HEK293 (cell line): Measurements from ENCODE around the gene HES1.
A peak's percentile ranks its signal among the peaks of the same experiment; 100 is the strongest.

Experiments
- CTCF ChIA-PET: fragments of 350-600 bp; formaldehyde crosslinking; extraction: SDS; loops from one replicate; lab custom pipeline; 2021; ENCODE audit warnings: antibody characterized with exemption; lab: Yijun Ruan, JAX
- POLR2A ChIA-PET: fragments of 300-600 bp; formaldehyde crosslinking; extraction: SDS; loops from one replicate; lab custom pipeline; 2020; ENCODE audit warnings: antibody characterized with exemption, inconsistent platforms; lab: Yijun Ruan, JAX
- H3K27ac ChIP-seq: fragments of 200-500 bp; sonication (Bioruptor generic); 2 replicates; pipeline ENCODE4 v1.5.1; 2014; ENCODE audit warnings: low read depth, low read length, control low read depth, inconsistent platforms; ENCODE audit errors: extremely low read depth
- H3K36me3 ChIP-seq, 2 experiments: fragments of 200-500 bp in 1 of 2; sonication (Bioruptor generic) in 1 of 2; 1 replicate in 1 of 2; 2 replicates in 1 of 2; pipeline ENCODE4 v1.5.1; 2014 to 2017; ENCODE audit warnings: inconsistent platforms in 2 of 2, low read length in 2 of 2; ENCODE audit not compliant: control insufficient read depth in 2 of 2, insufficient read depth in 1 of 2
- H3K4me1 ChIP-seq: fragments of 200-500 bp; sonication (Bioruptor generic); 2 replicates; pipeline ENCODE4 v1.5.1; 2014; ENCODE audit warnings: mild to moderate bottlenecking, low read length, inconsistent platforms; ENCODE audit not compliant: control insufficient read depth, insufficient read depth
- H3K4me3 ChIP-seq: 2 replicates; pipeline ENCODE4 v1.5.1; 2011; ENCODE audit warnings: low read depth, mild to moderate bottlenecking, control low read depth, low read length, moderate library complexity
- H3K9me3 ChIP-seq: fragments of 200-500 bp; sonication (Bioruptor generic); 2 replicates; pipeline ENCODE4 v1.5.1; 2014; ENCODE audit warnings: low read depth, low read length, inconsistent platforms; ENCODE audit not compliant: control insufficient read depth, insufficient read depth
- BCL11A ChIP-seq: fragments of 450-650 bp; formaldehyde crosslinking; IDR thresholded peaks from 2 replicates; pipeline ENCODE4 v1.5.1; 2016; ENCODE audit warnings: low read depth, missing biosample characterization, missing genetic modification characterization
- GFI1B ChIP-seq: fragments of 450-650 bp; formaldehyde crosslinking; IDR thresholded peaks from 2 replicates; pipeline ENCODE4 v1.5.1; 2016; ENCODE audit warnings: missing biosample characterization, missing genetic modification characterization
- GLI4 ChIP-seq: fragments of 450-650 bp; formaldehyde crosslinking; IDR thresholded peaks from 2 replicates; pipeline ENCODE4 v1.5.1; 2016; ENCODE audit warnings: missing biosample characterization, missing genetic modification characterization
- KLF10 ChIP-seq: fragments of 450-650 bp; IDR thresholded peaks from 2 replicates; pipeline ENCODE4 v1.5.1; 2018; ENCODE audit warnings: missing biosample characterization, mild to moderate bottlenecking, missing genetic modification characterization
- KLF17 ChIP-seq: fragments of 450-650 bp; formaldehyde crosslinking; IDR thresholded peaks from 2 replicates; pipeline ENCODE4 v1.5.1; 2016; ENCODE audit warnings: missing biosample characterization, missing genetic modification characterization
- MZF1 ChIP-seq: fragments of 450-650 bp; formaldehyde crosslinking; IDR thresholded peaks from 2 replicates; pipeline ENCODE4 v1.5.1; 2017; ENCODE audit warnings: missing biosample characterization, missing genetic modification characterization, borderline replicate concordance
- PRDM1 ChIP-seq: fragments of 450-650 bp; formaldehyde crosslinking; IDR thresholded peaks from 2 replicates; pipeline ENCODE4; 2016; ENCODE audit warnings: missing biosample characterization, missing genetic modification characterization
- SCRT1 ChIP-seq: fragments of 450-650 bp; formaldehyde crosslinking; IDR thresholded peaks from 2 replicates; pipeline ENCODE4 v1.5.1; 2016; ENCODE audit warnings: missing biosample characterization, missing genetic modification characterization, borderline replicate concordance
- TCF7L2 ChIP-seq: IDR thresholded peaks from 2 replicates; pipeline ENCODE4 v1.6.1; 2011; ENCODE audit warnings: low read depth, mild to moderate bottlenecking, inconsistent platforms, low read length, moderate library complexity, borderline replicate concordance
- ZBTB6 ChIP-seq: fragments of 450-650 bp; formaldehyde crosslinking; IDR thresholded peaks from 2 replicates; pipeline ENCODE4 v1.5.1; 2017; ENCODE audit warnings: missing biosample characterization, missing genetic modification characterization
- ZBTB8A ChIP-seq: fragments of 450-650 bp; formaldehyde crosslinking; IDR thresholded peaks from 2 replicates; pipeline ENCODE4 v1.5.1; 2016; ENCODE audit warnings: missing biosample characterization, missing genetic modification characterization
- ZFP37 ChIP-seq: fragments of 450-650 bp; formaldehyde crosslinking; IDR thresholded peaks from 2 replicates; pipeline ENCODE4 v1.5.1; 2016; ENCODE audit warnings: missing biosample characterization, missing genetic modification characterization
- ZNF488 ChIP-seq: fragments of 450-650 bp; formaldehyde crosslinking; IDR thresholded peaks from 2 replicates; pipeline ENCODE4 v1.5.1; 2016; ENCODE audit warnings: missing biosample characterization, missing genetic modification characterization
- ZNF514 ChIP-seq: fragments of 450-650 bp; formaldehyde crosslinking; IDR thresholded peaks from 2 replicates; pipeline ENCODE4 v1.5.1; 2016; ENCODE audit warnings: missing biosample characterization, missing genetic modification characterization
- ZNF521 ChIP-seq: fragments of 450-650 bp; formaldehyde crosslinking; IDR thresholded peaks from 2 replicates; pipeline ENCODE4 v1.5.1; 2017; ENCODE audit warnings: missing biosample characterization, mild to moderate bottlenecking, missing genetic modification characterization
- ZNF529 ChIP-seq: fragments of 450-650 bp; formaldehyde crosslinking; IDR thresholded peaks from 2 replicates; pipeline ENCODE4 v1.5.1; 2017; ENCODE audit warnings: missing genetic modification characterization, missing biosample characterization; ENCODE audit not compliant: insufficient replicate concordance
- ZNF585B ChIP-seq: fragments of 450-650 bp; formaldehyde crosslinking; IDR thresholded peaks from 2 replicates; pipeline ENCODE4 v1.5.1; 2016; ENCODE audit warnings: missing biosample characterization, missing genetic modification characterization
- ZNF621 ChIP-seq: fragments of 450-650 bp; formaldehyde crosslinking; IDR thresholded peaks from 2 replicates; pipeline ENCODE4 v1.5.1; 2017; ENCODE audit warnings: missing biosample characterization, missing genetic modification characterization
- ZNF629 ChIP-seq: fragments of 450-650 bp; formaldehyde crosslinking; IDR thresholded peaks from 2 replicates; pipeline ENCODE4 v1.5.1; 2017; ENCODE audit warnings: missing biosample characterization, missing genetic modification characterization
- ZNF660 ChIP-seq: fragments of 450-650 bp; IDR thresholded peaks from 2 replicates; pipeline ENCODE4 v1.5.1; 2018; ENCODE audit warnings: missing biosample characterization, mild to moderate bottlenecking, missing genetic modification characterization
- TF ChIP-seq, protein P1 (sequence below): fragments of 450-650 bp; formaldehyde crosslinking; IDR thresholded peaks from 2 replicates; pipeline ENCODE4 v1.5.1; 2016; ENCODE audit warnings: missing biosample characterization, missing genetic modification characterization
- TF ChIP-seq, protein P2 (sequence below): fragments of 450-650 bp; formaldehyde crosslinking; IDR thresholded peaks from 2 replicates; pipeline ENCODE4 v1.5.1; 2016; ENCODE audit warnings: missing biosample characterization, missing genetic modification characterization

Gene HES1

GRCh38 chr3:194110483-194110882 is 25.5 kb upstream of the HES1 start (continued):
- no peak for TF ChIP-seq ZNF529 (tag by site-specific recombination)
- no peak for TF ChIP-seq ZNF514 (tag by site-specific recombination)
- TF ChIP-seq MZF1 (tag by site-specific recombination), result no peak

- H3K27ac ChIP-seq, result no peak overlapping the region
- no peaks in the 10 kb centered on the region for H3K36me3 ChIP-seq
- TF ChIP-seq ZNF585B (tag by site-specific recombination), result no peak
- CTCF ChIA-PET, result no interaction called here
- H3K9me3 ChIP-seq, result no peaks in the 10 kb centered on the region
- no peaks in the 10 kb centered on the region for H3K4me1 ChIP-seq
- H3K4me3 ChIP-seq, result no peak overlapping the region
- POLR2A ChIA-PET, result no interaction called here
Observed at GRCh38 chr3:194111336-194111735, 24.6 kb upstream of the HES1 start.

- Histone ChIP-seq H3K36me3 (no peaks in the 10 kb centered on the region), H3K4me3 (no peak overlapping the region), H3K9me3 (no peaks in the 10 kb centered on the region), H3K27ac (no peak overlapping the region), H3K4me1 (no peaks in the 10 kb centered on the region)
- ChIA-PET POLR2A (interaction anchor here (0.8 kb wide), 1 partner anchor 23 kb away, joined by 3 read pairs; no protein-coding TSS in a partner anchor), CTCF (interaction anchor here (0.6 kb wide), 1 partner anchor 172 kb away, joined by 3 read pairs; no protein-coding TSS in a partner anchor)
- TF ChIP-seq ZNF488 (tag by site-specific recombination) (no peak), GFI1B (tag by site-specific recombination) (no peak), ZNF521 (tag by site-specific recombination) (no peak), BCL11A (tag by site-specific recombination) (no peak), GLI4 (tag by site-specific recombination) (peak; percentile 40; the same call in 1 of the 2 replicates), ZBTB8A (peak; percentile 37; the same call in 1 of the 2 replicates), KLF17 (tag by site-specific recombination) (peak; percentile 84), KLF10 (tag by site-specific recombination) (peak; percentile 72), ZFP37 (tag by site-specific recombination) (peak; percentile 26; the same call in 1 of the 2 replicates), ZNF621 (tag by site-specific recombination) (no peak), ZNF629 (tag by site-specific recombination) (peak; percentile 99), PRDM1 (no peak), ZBTB6 (no peak), TCF7L2 (no peak), SCRT1 (tag by site-specific recombination) (peak; percentile 98), ZNF660 (tag by site-specific recombination) (peak; percentile 32; the same call in 1 of the 2 replicates)
- TF ChIP-seq, protein P1, sequence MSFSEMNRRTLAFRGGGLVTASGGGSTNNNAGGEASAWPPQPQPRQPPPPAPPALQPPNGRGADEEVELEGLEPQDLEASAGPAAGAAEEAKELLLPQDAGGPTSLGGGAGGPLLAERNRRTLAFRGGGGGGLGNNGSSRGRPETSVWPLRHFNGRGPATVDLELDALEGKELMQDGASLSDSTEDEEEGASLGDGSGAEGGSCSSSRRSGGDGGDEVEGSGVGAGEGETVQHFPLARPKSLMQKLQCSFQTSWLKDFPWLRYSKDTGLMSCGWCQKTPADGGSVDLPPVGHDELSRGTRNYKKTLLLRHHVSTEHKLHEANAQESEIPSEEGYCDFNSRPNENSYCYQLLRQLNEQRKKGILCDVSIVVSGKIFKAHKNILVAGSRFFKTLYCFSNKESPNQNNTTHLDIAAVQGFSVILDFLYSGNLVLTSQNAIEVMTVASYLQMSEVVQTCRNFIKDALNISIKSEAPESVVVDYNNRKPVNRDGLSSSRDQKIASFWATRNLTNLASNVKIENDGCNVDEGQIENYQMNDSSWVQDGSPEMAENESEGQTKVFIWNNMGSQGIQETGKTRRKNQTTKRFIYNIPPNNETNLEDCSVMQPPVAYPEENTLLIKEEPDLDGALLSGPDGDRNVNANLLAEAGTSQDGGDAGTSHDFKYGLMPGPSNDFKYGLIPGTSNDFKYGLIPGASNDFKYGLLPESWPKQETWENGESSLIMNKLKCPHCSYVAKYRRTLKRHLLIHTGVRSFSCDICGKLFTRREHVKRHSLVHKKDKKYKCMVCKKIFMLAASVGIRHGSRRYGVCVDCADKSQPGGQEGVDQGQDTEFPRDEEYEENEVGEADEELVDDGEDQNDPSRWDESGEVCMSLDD (tag by site-specific recombination), result no peak
- TF ChIP-seq, protein P2, sequence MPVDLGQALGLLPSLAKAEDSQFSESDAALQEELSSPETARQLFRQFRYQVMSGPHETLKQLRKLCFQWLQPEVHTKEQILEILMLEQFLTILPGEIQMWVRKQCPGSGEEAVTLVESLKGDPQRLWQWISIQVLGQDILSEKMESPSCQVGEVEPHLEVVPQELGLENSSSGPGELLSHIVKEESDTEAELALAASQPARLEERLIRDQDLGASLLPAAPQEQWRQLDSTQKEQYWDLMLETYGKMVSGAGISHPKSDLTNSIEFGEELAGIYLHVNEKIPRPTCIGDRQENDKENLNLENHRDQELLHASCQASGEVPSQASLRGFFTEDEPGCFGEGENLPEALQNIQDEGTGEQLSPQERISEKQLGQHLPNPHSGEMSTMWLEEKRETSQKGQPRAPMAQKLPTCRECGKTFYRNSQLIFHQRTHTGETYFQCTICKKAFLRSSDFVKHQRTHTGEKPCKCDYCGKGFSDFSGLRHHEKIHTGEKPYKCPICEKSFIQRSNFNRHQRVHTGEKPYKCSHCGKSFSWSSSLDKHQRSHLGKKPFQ (tag by site-specific recombination), result no peak
Observed at GRCh38 chr3:194112120-194113106, 23.5 kb upstream of the HES1 start.
